OCI-LY3 (cell line): ENCODE results near the gene FLYWCH2.

Experiments used
- EZH2phosphoT487 ChIP-seq: fragments of 200-600 bp; shearing (Covaris generic); IDR thresholded peaks from 2 replicates; pipeline ENCODE4 v1.6.1; 2018; ENCODE audit warnings: antibody characterized with exemption, mixed run types, low read depth
- TF ChIP-seq, protein P1 (sequence below): fragments of 200-600, 300-600 bp; sonication (generic); IDR thresholded peaks from 2 replicates; pipeline ENCODE4 v1.5.1; 2014; ENCODE audit warnings: antibody characterized with exemption, low read length, low read depth

DNA sequence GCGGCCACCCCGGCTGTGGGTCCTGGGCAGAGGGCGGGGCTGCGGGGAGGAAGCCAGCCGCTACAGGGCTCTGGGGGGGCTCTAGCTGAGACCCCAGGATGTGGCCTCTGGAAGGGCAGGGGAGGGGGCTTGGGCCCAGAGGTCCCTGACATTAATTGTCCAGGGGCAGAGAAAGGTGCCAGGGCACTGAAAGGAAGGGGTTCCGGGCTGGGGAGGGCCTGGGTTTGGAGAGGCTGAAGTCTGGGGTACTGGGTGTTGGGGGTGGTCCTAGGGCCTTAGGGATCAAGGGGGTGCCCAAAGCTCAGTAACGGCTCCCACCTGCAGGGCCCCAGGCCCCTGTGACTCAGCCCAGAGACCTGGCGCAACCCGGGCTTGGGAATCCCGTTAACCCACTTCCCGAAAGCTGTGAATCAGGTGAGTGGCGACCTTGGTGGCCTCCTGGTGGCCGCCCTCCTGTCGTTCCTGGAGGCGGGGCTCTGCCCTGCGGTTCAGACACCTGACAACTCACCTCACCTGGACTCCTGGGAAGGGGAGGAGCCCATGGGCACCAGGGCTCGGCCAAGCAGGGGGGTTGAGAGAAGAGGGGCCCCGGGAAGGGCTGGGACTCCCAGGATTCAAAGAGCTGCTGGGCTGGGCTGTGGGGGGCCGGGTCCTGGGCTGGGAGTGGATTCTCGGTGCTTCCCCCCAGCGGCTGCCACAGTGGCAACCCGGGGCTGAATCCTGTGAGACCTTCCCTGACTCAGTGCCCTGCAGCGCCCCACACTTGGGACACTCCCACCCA lies 24.6 kb upstream of the FLYWCH2 start:
- TF ChIP-seq, protein P1, sequence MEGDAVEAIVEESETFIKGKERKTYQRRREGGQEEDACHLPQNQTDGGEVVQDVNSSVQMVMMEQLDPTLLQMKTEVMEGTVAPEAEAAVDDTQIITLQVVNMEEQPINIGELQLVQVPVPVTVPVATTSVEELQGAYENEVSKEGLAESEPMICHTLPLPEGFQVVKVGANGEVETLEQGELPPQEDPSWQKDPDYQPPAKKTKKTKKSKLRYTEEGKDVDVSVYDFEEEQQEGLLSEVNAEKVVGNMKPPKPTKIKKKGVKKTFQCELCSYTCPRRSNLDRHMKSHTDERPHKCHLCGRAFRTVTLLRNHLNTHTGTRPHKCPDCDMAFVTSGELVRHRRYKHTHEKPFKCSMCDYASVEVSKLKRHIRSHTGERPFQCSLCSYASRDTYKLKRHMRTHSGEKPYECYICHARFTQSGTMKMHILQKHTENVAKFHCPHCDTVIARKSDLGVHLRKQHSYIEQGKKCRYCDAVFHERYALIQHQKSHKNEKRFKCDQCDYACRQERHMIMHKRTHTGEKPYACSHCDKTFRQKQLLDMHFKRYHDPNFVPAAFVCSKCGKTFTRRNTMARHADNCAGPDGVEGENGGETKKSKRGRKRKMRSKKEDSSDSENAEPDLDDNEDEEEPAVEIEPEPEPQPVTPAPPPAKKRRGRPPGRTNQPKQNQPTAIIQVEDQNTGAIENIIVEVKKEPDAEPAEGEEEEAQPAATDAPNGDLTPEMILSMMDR = no peak
- TF ChIP-seq EZH2phosphoT487 = no peak
